ENCODE data around the gene PRLH. TPM values are rescaled to one million over a fixed set of nuclear protein-coding genes. Genes with fewer than 3 reads are reported as not detected.

Gene PRLH
- total and polyA plus RNA-seq, 2 of the 13 experiments (the other 11 are each of a cell fraction or from before 2014, with no cell fraction given): not detected

GRCh38 chr2:237575869-237576862 is 9.8 kb downstream of the PRLH start (continued):
- TF ChIP-seq RBFOX2 (IDR thresholded peaks at IDR 0.05; ENCODE audit: low read depth, low read length): peak; percentile 74
- no peak for TF ChIP-seq ZNF331 (CRISPR knock-in tag; IDR thresholded peaks at IDR 0.05)
- no peak for TF ChIP-seq MYNN (CRISPR knock-in tag; IDR thresholded peaks at IDR 0.05; ENCODE audit: low read depth)
- TF ChIP-seq PCBP1 (IDR thresholded peaks at IDR 0.05; ENCODE audit: borderline replicate concordance, low read depth, low read length): no peak
- no peak for TF ChIP-seq ERF (CRISPR knock-in tag; IDR thresholded peaks at IDR 0.05)
- TF ChIP-seq, protein P1, sequence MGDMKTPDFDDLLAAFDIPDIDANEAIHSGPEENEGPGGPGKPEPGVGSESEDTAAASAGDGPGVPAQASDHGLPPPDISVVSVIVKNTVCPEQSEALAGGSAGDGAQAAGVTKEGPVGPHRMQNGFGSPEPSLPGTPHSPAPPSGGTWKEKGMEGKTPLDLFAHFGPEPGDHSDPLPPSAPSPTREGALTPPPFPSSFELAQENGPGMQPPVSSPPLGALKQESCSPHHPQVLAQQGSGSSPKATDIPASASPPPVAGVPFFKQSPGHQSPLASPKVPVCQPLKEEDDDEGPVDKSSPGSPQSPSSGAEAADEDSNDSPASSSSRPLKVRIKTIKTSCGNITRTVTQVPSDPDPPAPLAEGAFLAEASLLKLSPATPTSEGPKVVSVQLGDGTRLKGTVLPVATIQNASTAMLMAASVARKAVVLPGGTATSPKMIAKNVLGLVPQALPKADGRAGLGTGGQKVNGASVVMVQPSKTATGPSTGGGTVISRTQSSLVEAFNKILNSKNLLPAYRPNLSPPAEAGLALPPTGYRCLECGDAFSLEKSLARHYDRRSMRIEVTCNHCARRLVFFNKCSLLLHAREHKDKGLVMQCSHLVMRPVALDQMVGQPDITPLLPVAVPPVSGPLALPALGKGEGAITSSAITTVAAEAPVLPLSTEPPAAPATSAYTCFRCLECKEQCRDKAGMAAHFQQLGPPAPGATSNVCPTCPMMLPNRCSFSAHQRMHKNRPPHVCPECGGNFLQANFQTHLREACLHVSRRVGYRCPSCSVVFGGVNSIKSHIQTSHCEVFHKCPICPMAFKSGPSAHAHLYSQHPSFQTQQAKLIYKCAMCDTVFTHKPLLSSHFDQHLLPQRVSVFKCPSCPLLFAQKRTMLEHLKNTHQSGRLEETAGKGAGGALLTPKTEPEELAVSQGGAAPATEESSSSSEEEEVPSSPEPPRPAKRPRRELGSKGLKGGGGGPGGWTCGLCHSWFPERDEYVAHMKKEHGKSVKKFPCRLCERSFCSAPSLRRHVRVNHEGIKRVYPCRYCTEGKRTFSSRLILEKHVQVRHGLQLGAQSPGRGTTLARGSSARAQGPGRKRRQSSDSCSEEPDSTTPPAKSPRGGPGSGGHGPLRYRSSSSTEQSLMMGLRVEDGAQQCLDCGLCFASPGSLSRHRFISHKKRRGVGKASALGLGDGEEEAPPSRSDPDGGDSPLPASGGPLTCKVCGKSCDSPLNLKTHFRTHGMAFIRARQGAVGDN (CRISPR knock-in tag; IDR thresholded peaks at IDR 0.05): no peak
- TF ChIP-seq ZNF432 (CRISPR knock-in tag; IDR thresholded peaks at IDR 0.05; ENCODE audit: borderline replicate concordance): no peak
- no peak for TF ChIP-seq KLF16 (CRISPR knock-in tag; IDR thresholded peaks at IDR 0.05)
- peak; percentile 91 for TF ChIP-seq AGO1 (IDR thresholded peaks at IDR 0.05; ENCODE audit: low read depth, low read length, poor library complexity, severe bottlenecking)
- TF ChIP-seq NPAS2 (CRISPR knock-in tag; IDR thresholded peaks at IDR 0.05; ENCODE audit: borderline replicate concordance): no peak
- TF ChIP-seq POLR2G (IDR thresholded peaks at IDR 0.05; ENCODE audit: low read depth, low read length): peak; percentile 10; the same call in 1 of the 2 replicates
- no peak for TF ChIP-seq ZNF720 (CRISPR knock-in tag; IDR thresholded peaks at IDR 0.05)
- peak; percentile 42 for TF ChIP-seq HNRNPLL (IDR thresholded peaks at IDR 0.05; ENCODE audit: low read depth, low read length, poor library complexity, severe bottlenecking)
- no peak for TF ChIP-seq KMT2A (CRISPR knock-in tag; IDR thresholded peaks at IDR 0.05)
- TF ChIP-seq PHF20 (CRISPR knock-in tag; IDR thresholded peaks at IDR 0.05): no peak
- no peak for TF ChIP-seq ZNF260 (CRISPR knock-in tag; IDR thresholded peaks at IDR 0.05; ENCODE audit: borderline replicate concordance, low read depth)
- TF ChIP-seq JUN (CRISPR knock-in tag; IDR thresholded peaks at IDR 0.05): no peak
- TF ChIP-seq SOX5 (CRISPR knock-in tag; IDR thresholded peaks at IDR 0.05; ENCODE audit: borderline replicate concordance): no peak
- no peak for TF ChIP-seq NFKBIZ (CRISPR knock-in tag; IDR thresholded peaks at IDR 0.05)
- TF ChIP-seq CBFB (CRISPR knock-in tag; IDR thresholded peaks at IDR 0.05): no peak
